Measurements from ENCODE around the gene BCL2.

Gene BCL2

DNA sequence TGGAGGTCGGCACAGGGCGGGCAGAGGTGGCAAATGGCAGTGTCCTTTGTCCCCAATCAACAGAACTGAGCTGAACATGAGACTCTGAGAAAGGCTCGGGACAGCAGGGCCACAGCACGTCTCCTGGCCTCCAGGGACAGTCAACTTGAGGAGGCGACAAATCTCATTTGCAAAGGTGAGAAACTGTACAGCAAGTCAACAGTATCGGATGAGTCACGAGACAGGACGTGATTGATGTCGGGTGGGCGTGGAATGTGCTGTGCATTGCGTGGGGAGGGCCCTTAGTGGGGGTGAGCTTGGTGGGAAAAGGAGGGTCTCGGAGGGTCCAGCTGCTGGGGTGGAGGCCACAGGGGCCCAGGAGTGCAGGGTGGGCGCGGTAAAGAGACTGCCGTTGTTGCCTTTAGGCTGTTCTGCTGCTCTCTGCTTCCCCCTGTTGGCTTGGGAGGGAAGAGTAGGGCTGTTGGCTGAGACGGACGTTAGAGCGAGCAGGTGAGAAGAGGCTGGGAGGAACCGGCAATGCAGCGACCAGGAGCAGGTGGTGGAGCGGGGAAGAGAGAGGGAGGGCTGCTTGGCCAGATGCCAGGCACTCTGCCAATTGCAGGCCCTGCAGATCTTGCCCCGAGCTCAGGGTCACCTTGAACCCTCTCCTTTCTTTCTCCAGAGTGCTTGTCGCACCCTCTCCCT, 164.3 kb downstream of the BCL2 start:
- DNase-seq = peak; percentile 70

DNA sequence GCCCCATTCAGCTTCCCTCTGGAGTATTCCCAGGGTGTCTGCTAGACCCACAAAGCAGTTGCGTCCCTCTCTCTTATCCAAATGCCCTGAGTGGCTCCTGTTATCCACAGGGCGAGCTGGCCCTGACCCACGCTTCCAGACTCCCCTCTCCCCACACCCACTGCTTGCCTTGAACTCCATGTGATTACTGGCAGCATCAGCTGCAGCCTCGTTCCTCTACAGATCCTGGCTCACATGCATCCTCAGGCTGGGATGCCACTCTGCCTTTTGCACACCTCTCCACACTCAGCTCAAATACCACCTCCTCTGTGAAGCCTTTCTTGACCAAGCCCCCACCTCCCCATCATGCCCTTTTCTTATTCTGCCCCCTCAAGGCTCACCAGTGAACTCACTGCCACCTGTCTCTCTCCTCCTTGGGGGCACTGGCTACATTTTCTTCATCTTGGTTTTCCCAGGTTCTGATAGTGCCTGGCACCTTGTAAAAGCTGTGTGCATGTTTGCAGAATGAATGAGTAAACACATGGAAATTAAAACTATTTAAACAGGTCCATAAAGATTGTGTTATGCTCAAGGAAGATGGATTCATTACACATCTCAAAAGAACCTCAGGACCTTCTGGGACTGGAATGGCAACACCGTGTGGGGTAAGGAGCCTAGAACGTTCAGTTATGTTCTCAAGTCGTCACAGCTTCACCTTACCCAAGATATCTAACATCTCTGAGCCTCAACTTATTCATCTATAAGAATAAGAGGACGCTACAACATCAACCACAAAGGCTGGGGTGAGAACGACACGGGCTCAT, 165.0 kb downstream of the BCL2 start:
- DNase-seq = no peak

DNA sequence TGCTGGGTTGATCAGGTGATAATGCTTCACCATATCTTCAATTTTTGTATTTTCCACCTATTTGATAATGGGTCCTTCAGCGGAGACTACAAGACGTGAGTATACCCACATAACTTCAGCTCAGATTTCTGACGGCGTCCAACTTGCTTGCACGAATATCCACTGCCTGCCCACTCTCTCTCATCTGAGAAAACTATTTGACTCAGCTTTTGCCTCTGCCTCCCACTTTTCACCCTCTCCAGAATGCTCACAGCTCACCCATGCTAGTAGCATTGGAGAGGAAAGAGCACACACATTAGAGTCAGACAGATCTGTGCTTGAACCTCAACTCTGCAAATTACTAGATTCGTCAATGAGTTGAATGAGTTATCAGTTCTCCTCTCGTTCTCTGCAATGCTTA, 166.8 kb downstream of the BCL2 start:
- no peak for DNase-seq

DNA sequence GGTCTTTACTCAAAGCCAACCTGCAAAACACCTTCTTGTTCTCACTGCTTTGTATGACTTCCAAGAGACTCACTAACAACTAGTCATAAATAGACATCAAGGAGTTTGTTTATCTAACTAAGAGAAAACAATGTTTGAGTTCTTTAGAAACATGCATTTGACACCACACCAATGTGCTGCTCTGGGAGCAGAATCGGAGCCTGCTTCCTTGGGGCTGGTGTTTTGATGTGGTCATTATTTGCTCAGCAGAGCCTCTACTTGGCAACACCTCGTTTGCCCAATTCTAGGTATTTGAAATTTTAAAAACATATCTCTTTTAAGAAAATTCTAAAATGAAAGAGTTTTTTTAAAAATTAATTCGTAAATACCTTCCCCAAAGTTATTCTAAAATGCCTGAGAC, 167.5 kb downstream of the BCL2 start:
- DNase-seq = no peak

DNA sequence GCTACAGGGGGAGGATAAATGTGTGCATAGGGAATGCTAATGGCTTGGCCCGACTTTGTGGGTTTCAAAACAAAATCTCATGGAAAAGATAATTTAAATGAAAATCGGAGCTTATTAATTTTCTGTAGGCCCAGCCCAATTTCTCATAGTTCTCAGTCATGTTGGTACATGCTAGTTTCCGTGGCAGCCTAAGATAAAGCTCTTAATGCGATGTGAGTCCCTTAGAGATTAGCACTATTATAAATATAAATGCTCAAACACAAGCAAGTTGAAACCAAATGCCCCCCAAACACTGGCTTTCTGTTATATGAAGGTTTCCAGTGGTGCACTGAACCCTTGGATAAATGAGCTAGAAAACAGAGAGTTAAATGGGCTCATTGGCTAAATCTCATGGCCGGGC, 168.0 kb downstream of the BCL2 start:
- DNase-seq = no peak

DNA sequence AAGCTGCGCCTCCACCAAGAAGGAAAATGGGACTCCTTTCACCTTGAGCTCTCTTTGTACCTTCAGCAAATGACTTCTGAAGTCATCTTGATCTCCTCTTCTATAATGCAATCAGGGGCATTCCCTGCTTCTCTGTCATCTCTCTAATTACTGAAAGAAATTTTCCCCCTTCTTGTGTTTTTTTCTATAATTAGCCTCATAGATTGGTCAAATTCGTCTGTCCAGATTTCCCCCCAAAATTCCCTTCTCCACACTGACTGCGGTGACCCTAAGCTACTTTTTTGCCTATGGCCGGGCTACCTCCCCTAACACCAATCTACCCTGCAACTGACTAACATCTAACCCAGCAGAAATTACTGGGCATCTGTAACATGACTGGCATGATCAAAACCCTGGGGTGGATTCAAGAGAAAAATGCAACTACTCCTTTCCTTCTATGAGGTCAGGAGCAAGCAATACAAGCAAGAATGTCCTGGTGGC, 168.6 kb downstream of the BCL2 start:
- no peak for DNase-seq

DNA sequence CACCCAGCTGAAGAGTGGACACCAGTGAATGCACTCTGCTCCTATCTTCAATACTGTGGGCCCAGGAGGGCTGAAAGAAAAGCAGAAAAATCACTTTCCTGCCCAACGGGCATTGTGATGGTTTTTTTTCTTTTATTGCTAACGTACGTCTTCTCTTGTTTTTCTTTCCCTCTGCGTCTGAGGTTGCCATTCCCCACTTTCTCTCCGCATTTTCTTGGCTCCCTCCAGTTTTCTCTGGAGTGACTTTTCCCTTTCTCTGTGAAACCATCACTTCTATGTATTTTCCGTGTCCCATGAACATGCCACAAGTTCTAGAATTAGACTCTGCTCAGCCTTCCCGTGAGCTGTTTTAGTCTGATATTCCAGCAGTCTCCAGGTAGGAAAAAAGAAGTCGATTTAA, 169.2 kb downstream of the BCL2 start:
- DNase-seq = no peak

DNA sequence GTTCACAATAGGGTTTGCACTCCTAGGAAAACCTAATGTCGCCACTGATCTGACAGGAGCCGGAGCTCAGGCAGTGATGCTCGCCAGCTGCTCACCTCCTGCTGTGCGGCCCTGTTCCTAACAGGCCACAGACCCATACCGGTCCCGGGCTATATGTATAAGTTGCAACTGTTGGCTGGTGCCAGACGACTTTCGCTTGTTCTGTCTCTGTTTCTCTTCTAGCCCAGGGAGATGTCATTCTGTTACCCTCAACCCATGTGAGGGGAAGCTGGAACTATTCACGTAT, 170.3 kb downstream of the BCL2 start:
- DNase-seq = no peak

DNA sequence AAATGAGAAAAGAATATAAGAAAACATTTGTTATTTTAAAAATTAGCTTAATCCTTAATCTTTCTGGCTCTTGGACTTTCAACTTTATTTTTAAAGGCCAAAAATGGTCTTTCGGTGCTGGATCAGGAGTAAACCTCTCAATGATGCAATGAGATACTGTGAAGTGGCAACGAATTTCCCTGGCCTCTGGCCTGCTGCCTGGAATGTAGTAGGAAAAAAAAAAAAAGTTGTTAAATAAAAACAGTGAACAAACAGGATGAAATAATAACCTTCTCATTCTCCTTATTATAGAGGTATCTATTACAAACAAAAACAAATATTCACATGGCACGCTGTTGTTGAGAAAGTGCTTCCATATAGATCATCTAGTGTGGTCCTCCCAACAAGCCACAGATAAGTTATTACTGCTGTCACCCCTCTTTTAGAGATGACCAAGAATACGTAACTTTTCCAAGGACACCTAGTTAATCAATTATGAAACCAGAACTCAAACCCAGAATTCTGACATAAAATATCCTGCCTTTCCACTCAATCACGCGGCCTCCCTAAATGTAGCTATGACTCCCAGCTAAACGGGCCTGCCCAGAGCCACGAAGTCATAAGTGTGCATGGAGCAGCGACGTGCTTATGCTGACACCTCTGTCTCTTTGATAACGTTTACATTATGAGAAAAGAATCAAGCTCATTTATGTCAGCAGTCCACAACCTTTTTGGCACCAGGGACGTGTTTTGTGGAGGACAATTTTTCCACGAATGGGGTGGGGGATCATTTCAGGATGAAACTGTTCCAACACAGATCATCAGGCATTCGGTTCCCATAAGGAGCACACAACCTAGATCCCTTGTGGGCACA, 170.9 kb downstream of the BCL2 start:
- no peak for DNase-seq

DNA sequence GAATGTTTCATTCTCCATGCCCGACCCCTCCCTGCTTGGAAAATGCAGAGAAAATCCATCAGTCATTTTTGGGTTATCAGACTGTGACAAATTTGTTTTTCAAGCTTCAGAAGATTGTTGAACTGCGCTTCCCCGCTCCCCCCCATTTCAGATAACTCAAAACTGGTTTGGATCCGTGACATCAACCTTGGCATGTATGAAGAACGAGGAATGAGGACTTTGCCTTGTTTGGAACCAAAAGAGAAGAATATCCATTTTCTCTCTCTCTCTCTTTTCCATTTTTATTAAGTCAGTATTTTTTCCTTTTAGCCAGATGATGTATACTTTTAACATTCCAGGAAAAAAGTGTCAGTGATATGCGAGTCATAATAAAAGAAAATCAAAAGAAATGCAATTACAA, 171.6 kb downstream of the BCL2 start:
- no peak for DNase-seq

DNA sequence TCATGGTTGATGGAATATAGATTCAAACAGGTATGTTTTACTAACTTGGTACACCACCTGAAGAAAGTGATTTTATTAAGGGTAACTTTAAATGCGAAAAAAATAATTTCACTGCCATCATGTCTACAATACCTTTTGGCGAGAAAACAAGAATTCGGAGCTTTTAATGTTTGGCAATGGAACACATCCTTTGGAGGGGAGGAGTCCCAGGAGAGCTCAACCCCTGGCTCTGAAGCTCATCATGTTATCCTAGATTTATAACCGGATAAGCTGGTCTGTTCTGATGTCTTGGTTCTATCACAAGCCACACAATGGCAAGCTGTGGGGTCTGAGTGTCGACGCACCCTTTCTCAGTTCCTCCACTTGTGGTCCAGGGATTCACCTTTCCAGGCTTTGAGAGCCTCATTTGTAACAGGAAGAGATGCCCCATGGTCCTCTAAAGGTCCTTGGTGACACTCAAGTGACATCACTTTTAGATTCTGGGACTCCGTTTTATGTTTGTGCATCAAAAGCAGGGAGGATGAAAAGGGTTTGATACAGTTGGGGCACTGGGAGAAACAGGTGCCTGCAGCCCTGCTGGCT, 172.7 kb downstream of the BCL2 start:
- DNase-seq = no peak

DNA sequence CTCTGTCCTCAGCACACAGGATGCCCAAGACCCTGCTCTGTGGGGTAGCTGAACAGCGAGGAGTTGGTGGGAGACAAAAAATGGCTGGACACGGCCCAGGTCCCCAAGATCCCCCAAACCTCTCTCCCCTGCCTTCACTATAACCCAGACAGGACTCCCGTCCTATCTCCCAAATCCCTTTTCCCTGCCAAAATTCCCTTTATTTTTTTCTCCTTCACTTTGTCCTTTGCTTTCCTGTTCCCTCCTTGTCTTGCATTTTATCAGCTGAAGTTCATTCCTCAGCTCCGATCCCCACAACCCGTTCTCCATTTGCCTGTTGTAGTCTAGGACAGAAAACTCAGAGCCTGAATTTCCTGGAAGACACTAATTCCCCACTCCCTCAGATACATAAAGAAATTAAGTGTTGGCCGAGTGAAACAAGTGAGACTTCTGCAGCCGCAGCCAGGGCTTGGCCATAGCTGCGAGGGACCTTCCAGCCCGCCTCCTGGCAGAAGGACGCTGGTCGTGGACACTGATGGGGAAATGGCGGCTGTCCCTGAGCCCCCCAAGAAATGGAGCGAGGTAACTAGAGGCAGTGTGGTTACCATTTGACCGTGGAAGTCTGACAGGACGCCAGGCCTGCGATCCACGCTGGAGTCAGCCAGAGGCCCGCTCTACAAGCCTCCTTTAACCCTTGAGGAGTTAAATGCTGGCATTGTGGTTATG, 173.6 kb downstream of the BCL2 start:
- DNase-seq = no peak

DNA sequence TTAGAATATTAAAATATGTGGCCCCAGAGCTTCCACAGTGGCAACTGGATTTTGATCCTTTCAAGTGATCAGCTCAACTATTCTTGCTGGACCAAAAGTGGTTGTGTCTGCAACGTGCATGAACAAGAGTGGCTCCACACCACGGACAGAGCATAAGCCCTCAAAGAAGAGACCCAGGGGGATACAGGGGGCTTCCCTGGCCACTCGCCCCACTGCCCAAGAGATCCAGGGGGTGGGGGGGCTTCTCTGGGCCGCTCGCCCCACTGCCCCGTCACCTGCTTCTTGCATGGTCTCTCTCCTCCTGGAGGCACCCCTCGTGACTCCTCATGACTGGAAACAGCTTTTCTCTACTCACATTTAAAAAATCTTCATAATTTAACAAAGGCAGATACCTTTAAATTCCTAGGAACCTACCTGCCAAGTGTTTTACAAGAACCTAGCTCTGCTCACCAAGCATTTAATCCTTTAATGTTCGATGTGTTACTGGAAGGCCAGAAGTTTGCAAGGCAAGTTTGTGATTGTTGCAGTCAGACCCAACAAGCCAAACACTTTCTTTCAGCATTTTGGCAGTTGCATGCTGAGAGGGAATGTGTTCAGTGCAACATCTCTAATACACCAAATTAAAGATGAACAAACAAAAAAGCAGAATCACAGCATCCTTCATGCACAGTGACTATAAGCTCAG, 174.3 kb downstream of the BCL2 start:
- DNase-seq = no peak

DNA sequence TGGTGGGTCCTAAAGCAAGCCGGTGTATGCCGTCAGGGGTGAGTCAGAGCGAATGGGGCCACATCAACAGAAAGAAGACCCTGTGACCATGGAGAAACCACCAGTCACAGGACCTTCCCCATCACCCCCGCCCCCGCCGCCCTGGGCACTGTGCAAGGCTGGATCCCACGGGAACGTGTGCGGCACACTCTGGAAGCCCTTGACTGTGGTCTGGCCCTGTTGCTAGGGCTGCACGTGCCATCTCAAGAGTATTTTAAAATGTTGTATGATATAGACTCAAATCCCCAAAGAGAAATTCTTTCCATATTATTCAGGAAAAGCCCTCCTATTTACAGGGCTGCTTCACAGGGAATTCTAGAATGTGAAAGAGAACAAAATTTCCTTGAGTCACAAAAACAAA, 174.8 kb downstream of the BCL2 start:
- DNase-seq = no peak

DNA sequence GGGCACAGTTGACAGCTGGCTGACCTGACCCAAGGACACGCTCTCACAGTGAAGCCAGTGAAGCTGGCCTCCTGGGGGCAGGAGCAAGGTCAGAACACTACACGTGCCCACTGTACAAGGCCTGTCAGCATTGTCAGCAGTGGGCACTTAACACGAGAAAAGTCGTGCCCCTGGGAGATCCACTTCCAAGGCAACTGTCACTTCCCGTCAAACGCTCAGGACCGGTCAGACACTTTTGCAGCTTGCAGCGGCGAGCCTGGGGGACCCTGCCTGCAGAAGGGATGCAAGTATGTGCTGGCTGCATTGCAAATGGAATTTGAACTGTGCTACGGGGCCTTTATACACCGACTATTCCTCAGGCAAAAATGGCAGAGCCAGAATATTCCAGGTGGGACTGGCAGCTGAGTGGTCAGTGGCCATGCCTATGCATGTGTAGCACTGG, 176.2 kb downstream of the BCL2 start:
- no peak for DNase-seq

DNA sequence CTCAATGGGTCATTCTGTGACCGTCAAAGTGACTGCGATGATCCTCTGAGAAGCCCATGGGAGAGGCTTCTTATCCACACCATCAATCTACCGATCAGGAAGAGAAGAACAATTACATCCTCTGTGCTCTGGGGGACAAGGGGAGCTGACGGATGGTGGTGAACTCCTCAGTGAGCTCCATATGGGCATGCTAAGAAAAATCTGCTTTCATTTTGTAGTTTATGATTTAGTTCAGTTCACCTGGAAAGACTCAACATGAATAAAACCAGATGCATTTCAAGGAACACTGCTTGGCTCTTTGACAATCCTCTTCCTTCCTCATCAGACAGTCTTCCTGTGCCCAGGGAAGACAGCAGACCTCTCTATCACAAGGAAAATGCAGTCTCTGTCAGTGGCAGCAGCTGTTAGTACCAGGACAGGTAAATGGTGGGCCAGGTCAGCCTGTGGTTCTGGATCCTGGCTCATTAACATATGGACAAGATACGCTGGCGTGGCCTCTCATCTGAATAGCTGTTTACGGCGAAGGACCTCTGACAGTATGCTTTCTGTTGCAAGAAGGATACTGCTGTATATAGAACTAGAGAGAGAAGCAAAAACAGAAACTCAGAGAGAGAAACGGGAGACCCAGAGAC, 176.9 kb downstream of the BCL2 start:
- no peak for DNase-seq

DNA sequence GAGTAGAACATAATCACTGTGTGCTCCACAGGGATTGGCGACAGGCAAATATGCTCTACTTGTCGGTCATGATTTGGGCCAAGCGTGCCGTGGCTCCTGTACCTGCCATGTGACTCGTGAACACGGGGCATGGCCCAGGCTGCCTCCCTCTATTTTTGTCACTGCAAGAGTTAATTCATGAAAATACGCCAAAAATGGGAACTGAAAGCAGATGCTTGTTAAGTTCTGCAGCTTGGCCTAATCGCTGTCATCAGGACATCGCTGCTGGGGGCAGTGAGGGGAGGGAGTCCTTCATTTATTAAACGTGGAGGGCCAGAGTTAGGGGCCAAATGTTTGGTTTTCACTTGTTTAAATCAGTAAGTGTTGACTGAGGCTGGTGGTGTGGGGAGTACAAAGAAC, 177.8 kb downstream of the BCL2 start:
- no peak for DNase-seq

DNA sequence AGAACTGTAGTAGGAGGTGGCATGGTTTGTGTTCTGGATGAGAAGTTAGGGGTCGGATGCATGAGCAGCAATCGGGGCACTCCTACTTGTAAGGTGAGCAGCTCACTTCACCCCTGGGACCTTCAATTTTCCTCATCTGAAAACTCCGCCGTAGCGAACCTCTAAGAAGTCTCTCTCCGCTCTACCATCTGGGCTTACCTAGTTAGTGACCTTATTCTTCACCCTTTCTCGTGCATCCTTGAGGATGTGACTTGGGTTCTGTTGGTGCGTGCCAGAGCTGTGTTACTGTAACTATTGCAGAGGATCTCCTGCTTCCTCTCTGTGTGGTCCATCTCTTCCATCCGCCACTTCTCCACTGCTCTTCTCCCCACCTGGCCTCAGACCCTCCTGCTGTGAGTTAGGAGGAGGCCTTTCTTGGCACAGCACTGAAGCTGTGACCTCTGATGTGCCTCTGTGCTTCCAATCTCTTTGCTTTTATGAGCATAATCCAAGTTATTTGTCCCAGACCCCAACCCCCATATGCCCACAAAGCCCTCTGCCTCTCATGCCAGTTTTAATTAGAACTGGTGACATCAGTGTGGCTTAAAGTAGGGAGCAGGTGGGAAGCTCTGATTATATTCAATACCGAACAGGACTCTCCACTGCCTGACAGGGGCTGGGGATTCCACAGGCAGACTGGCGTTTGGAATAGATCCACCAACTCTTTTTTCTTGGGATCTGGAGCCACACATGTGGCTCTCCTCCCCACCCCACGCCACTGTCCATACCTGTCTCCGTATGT, 178.4 kb downstream of the BCL2 start:
- no peak for DNase-seq

DNA sequence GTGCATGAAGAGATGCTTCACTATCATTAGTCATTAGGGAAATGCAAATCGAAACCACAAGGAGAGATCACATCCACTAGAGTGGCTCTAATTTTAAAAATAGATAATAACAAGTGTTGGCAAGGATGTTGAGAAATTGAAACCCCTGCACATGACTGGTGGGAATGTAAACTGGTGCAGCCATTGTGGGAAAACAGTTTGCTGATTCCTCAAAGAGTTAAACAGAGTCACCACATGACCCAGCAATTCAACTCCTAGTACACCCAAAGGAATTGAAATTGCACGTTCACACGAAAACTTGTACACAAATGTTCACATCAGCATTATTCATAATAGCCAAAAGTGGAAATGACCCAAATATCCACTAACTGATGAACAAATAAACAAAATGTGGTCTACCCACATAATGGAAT, 179.5 kb downstream of the BCL2 start:
- DNase-seq = no peak
